Neuron (in vitro differentiated cells): Measurements from ENCODE around the gene HNRNPUL1.

Experiments
- H2AFZ ChIP-seq: one replicate; pipeline ENCODE4 v1.6.1; 2013; ENCODE audit warnings: low read depth, mild to moderate bottlenecking, inconsistent platforms, low read length, moderate library complexity
- H3K27me3 ChIP-seq: one replicate; pipeline ENCODE4 v1.6.1; 2013; ENCODE audit warnings: low read length; ENCODE audit not compliant: insufficient read depth
- H3K36me3 ChIP-seq: one replicate; pipeline ENCODE4 v1.6.1; 2013; ENCODE audit warnings: low read length; ENCODE audit not compliant: insufficient read depth
- H3K4me1 ChIP-seq: one replicate; pipeline ENCODE4 v1.6.1; 2013; ENCODE audit warnings: low read length; ENCODE audit not compliant: insufficient read depth
- H3K4me3 ChIP-seq: 2 replicates; pipeline ENCODE4 v1.5.1; 2013; ENCODE audit warnings: mild to moderate bottlenecking, low read length, moderate library complexity
- H3K9me3 ChIP-seq: one replicate; pipeline ENCODE4 v1.6.1; 2013; ENCODE audit warnings: low read length

The HNRNPUL1 gene

DNA sequence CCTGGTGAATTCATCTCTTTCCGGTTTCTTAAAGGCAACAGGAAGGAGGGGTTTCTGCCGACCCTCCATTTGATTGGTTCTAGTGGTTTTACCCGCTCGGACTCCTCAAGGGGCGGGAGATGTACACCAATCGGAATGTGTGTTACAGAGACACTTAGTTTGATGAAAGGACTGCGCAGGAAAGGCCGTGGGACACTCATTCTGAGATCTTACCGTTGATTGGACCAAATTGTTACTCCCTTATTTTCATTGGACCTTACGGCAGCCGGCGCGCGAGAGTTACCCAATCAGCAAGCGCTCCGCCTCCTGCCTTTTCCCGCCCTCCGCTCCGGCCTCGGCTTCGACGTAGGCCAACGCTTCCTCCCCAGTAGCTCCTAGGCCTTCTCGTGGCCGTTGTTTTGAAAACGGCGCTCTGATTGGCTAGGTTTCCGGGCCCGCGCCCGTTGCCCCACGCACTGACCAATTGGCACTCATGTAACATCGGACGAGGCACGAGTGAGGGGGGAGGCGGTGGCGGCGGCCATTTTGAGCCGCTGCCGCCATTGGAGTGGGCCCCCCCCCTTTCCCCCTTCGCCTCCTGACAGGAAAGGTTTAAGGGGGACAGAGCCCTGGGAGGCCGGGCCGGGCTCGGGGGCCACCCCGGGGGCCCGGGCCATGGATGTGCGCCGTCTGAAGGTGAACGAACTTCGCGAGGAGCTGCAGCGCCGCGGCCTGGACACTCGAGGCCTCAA lies at the start of gene HNRNPUL1:
Gene HNRNPUL1, plus strand, starts transcription at position 523 of the 731 bp plus-strand sequence. Its CDS starts 132 bp downstream, at position 655.
- no peaks in the 10 kb centered on the region for H3K9me3 ChIP-seq
- no peaks in the 10 kb centered on the region for H3K27me3 ChIP-seq
- H3K4me1 ChIP-seq: peaks cover 19% of the 10 kb centered on the region
- H2AFZ ChIP-seq: peak within 1 kb of the TSS; percentile 62
- H3K4me3 ChIP-seq: peak within 1 kb of the TSS; percentile 90
- H3K36me3 ChIP-seq: peaks cover 27% of the 10 kb centered on the region

DNA sequence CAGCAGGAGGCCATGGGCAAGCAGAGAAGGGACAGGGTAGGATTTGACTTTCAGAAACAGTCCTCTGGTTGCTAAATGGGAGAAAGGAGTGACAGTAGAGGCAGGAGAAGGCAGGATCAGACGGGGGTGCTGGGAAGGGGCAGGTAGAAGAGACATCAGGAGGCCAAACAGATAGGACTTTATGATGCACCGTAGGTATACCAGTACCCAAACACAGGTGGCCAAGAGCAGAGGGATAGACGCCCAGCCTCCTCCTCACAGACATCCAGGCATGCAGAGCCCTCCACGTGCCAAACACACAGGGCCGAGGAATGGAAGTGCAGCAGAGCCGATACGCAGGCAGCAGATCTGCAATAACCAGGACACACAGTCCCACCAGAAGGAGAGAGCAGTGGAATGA lies 46.4 kb upstream of the HNRNPUL1 start:
- H3K27me3 ChIP-seq: no peaks in the 10 kb centered on the region
- peaks cover 19% of the 10 kb centered on the region for H3K4me1 ChIP-seq
- H3K36me3 ChIP-seq: no peaks in the 10 kb centered on the region
- H2AFZ ChIP-seq: no peak overlapping the region
- no peak overlapping the region for H3K4me3 ChIP-seq
- H3K9me3 ChIP-seq: peaks cover 2% of the 10 kb centered on the region

- Histone ChIP-seq H3K36me3 (no peaks in the 10 kb centered on the region), H3K4me3 (peak overlapping the region; percentile 53), H3K4me1 (peaks cover 22% of the 10 kb centered on the region), H2AFZ (no peak overlapping the region), H3K9me3 (peaks cover 2% of the 10 kb centered on the region), H3K27me3 (no peaks in the 10 kb centered on the region)
Measured at GRCh38 chr19:41218249-41218614, 45.9 kb upstream of the HNRNPUL1 start.

- Histone ChIP-seq H2AFZ (peak within 1 kb of the TSS; percentile 58), H3K9me3 (peaks cover 2% of the 10 kb centered on the region), H3K4me1 (peaks cover 28% of the 10 kb centered on the region), H3K27me3 (no peaks in the 10 kb centered on the region), H3K36me3 (no peaks in the 10 kb centered on the region), H3K4me3 (peak within 1 kb of the TSS; percentile 53)
Measured at GRCh38 chr19:41218615-41219507, 45.3 kb upstream of the HNRNPUL1 start, which contains the start of gene AXL. Gene AXL (plus strand): TSS chr19:41219223. CDS start chr19:41219393, 170 bp downstream.

GRCh38 chr19:41219924-41220567 lies 44.1 kb upstream of the HNRNPUL1 start:
- H3K27me3 ChIP-seq: no peaks in the 10 kb centered on the region

GRCh38 chr19:41220811-41221210 lies 43.4 kb upstream of the HNRNPUL1 start:
- H3K36me3 ChIP-seq: no peaks in the 10 kb centered on the region
- H2AFZ ChIP-seq: no peak overlapping the region
- peaks cover 38% of the 10 kb centered on the region for H3K4me1 ChIP-seq
- no peaks in the 10 kb centered on the region for H3K27me3 ChIP-seq
- no peak overlapping the region for H3K4me3 ChIP-seq
- peaks cover 2% of the 10 kb centered on the region for H3K9me3 ChIP-seq

More at GRCh38 chr19:41219924-41220567, 44.1 kb upstream of the HNRNPUL1 start:
- H3K9me3 ChIP-seq: peaks cover 2% of the 10 kb centered on the region
- peak overlapping the region; percentile 53 for H3K4me3 ChIP-seq
- peaks cover 31% of the 10 kb centered on the region for H3K4me1 ChIP-seq
- no peaks in the 10 kb centered on the region for H3K36me3 ChIP-seq
- H2AFZ ChIP-seq: peak overlapping the region; percentile 58

DNA sequence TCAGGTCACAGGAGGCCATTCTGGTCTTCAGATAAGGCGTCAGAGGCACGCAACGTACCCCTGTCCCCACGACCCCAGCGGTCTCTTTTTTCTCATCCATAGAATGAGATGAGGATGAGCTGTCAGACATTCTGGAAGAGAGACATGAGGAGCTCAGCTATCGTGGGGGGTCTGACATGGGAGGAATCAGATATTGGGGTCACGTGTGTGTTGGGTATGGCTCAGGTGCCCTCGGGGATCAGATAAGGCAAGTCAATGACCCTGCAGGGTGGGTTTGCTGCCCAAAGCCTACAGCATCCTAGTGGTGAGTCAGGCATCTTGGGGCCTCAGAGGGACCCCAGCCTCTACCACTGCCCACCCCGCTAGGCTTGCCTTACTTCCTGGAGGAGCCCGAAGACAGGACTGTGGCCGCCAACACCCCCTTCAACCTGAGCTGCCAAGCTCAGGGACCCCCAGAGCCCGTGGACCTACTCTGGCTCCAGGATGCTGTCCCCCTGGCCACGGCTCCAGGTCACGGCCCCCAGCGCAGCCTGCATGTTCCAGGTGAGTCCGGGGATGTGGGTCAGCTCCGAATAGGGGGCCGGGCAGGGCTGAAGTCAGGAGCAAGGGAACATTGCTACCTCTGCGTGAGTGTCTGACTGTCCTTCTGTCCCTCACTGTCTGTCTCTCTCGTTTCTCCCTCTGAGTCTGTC lies 42.5 kb upstream of the HNRNPUL1 start:
- peaks cover 46% of the 10 kb centered on the region for H3K4me1 ChIP-seq
- H2AFZ ChIP-seq: no peak overlapping the region
- no peaks in the 10 kb centered on the region for H3K36me3 ChIP-seq
- H3K9me3 ChIP-seq: peaks cover 2% of the 10 kb centered on the region
- no peaks in the 10 kb centered on the region for H3K27me3 ChIP-seq
- H3K4me3 ChIP-seq: no peak overlapping the region

DNA sequence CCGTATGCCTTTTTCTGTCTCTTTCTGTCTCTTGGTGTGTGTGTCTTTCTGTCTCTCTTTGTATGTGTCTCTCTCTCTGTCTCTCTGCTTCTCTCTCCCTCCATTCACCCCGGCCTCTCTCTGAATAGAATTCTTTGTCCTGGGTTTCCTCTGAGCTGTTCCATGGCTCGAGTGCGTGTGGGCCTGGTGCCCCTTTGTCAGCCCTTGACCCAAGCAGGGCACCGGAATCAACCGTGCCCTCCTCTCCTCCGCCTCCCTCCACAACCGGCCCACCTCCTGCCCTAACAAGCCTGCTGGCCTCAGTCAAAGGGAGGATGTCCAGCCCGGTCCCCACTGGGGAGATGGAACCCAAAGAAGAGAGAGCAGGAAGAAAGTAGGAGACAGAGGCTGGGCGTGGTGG lies 41.9 kb upstream of the HNRNPUL1 start:
- Histone ChIP-seq H3K9me3 (peaks cover 2% of the 10 kb centered on the region), H3K4me1 (peaks cover 48% of the 10 kb centered on the region), H3K27me3 (no peaks in the 10 kb centered on the region), H3K4me3 (no peak overlapping the region), H2AFZ (no peak overlapping the region), H3K36me3 (no peaks in the 10 kb centered on the region)

DNA sequence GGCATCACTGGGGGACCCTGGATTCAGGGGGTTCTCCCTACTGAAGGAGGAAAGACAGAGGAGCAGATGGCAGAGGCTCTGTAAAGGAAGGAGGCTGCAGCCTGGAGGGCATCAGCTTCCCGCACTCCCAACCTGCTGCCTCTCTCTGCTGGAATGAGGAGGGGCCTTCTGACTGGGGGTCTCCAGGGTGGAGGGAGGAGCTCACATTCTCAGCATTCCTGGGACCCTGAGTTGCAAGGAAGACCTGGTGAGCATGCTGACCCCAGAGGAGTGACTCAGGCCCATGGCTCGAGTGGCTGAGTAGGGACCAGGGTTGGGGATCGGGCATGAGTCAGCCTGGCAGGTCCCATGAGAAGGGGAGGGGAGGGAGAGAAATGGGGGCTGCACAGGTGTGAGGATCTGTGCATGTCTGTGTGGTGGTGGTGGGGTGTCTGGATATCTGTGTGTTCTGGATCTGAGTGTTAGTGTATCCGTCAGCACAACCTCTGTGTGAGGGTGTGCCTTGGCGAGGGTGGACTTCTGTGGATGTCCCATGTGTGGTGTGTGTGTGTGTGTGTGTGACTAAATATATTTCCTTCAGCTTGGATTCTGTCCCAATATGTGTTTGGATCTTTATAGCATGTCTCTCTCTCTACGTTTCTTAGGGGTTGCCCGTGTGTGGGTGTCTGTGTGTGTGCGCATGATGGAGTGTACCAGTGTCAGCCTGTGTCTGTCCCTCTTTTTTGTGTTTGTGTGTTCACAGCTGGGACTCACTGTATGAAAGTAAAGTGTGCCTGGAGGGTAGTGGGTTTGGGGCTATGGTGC lies 40.5 kb upstream of the HNRNPUL1 start:
- H3K9me3 ChIP-seq: peaks cover 2% of the 10 kb centered on the region
- H3K4me3 ChIP-seq: no peak overlapping the region
- no peak overlapping the region for H2AFZ ChIP-seq
- no peaks in the 10 kb centered on the region for H3K36me3 ChIP-seq
- H3K4me1 ChIP-seq: peaks cover 43% of the 10 kb centered on the region
- H3K27me3 ChIP-seq: no peaks in the 10 kb centered on the region

DNA sequence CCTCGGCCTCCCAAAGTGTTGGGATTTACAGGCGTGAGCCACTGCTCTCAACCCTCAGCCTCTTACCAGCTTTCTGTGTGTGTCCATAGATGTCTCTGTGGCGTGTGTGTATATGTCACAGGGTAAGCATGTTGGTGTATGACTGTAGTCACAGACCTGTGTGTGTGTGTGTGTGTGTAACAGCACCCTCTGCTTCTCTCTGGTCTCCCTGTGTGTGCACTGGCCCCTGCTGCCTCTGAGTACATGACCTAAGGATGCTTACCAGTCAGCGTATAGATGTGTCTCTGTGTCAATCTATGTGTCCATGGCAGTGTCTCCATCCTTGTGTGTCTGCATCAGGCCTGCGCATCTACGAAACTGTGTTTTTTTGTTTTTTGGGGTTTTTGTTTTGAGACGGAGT lies 39.5 kb upstream of the HNRNPUL1 start:
- peaks cover 2% of the 10 kb centered on the region for H3K9me3 ChIP-seq
- no peak overlapping the region for H3K4me3 ChIP-seq
- peaks cover 43% of the 10 kb centered on the region for H3K4me1 ChIP-seq
- H3K36me3 ChIP-seq: no peaks in the 10 kb centered on the region
- no peak overlapping the region for H2AFZ ChIP-seq
- H3K27me3 ChIP-seq: no peaks in the 10 kb centered on the region

DNA sequence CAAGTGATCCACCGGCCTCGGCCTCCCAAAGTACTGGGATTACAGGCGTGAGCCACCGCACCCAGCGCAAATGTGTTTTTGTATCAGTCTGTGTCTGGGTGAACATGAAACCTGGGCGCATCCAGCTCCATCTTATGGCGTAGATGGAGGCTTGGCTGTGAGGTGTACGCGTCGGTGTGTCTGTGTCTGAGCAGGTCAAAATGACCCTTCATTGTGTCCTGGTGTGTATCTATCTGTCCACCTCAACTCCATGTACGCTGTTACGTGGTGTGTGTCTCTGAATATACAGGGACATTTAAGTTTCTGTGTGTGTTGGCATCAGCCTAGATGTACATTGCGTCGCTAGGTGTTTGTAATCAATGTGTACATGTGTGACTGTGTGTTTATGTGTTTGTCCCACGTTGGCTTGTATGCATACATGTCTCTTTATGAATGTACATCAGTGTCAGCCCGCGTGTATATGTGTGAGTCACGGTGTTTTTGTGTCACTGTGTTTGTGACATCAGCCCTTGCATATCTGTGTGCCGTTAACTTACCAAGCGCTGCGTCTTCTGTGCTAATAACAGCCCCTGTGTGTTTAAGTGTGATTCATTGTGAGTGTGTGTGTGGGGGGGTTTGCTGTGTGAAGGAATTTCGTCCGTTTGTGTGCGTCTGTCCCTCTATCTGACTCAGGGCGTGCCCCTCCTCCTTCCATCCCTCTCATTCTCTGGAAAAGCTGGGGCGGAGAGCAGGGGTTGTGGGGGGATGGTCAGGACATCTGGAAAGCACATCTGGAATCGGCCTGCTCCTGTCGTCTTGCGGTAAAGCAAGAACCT lies 38.7 kb upstream of the HNRNPUL1 start:
- Histone ChIP-seq H3K4me3 (peak overlapping the region; percentile 20), H3K4me1 (peaks cover 36% of the 10 kb centered on the region), H3K27me3 (no peaks in the 10 kb centered on the region), H3K36me3 (no peaks in the 10 kb centered on the region), H2AFZ (peak overlapping the region; percentile 59), H3K9me3 (peaks cover 2% of the 10 kb centered on the region)
